Left lung (tissue), 10 donors: Measurements from ENCODE around the gene FCHSD2. TPM values are rescaled to one million over a fixed set of nuclear protein-coding genes. Genes with fewer than 3 reads are reported as not detected.
A peak's percentile ranks its signal among the peaks of the same experiment; 100 is the strongest.

ENCODE experiments used
- ATAC-seq: fragments of 200-7000 bp; cut with Tn5 transposase; one replicate; pipeline ENCODE4 v1.9.1; 2020; ENCODE audit warnings: moderate library complexity
- DNase-seq, 4 donors: peaks; one replicate each; pipeline ENCODE4 v3.0.0-alpha.2; 2013 to 2020
- H3K27ac ChIP-seq, 2 donors: fragments of 200-600 bp; sonication (generic) in 1 of 2; one replicate each; pipeline versions ENCODE4 v1.5.0 to v1.8.0; 2020 to 2021
- H3K27me3 ChIP-seq, 2 donors: fragments of 200-600 bp; sonication (generic) in 1 of 2; one replicate each; pipeline versions ENCODE4 v1.5.0 to v1.8.0; 2020 to 2021
- H3K36me3 ChIP-seq, 2 donors: fragments of 200-600 bp; sonication (generic) in 1 of 2; one replicate each; pipeline versions ENCODE4 v1.5.0 to v1.8.0; 2020 to 2021
- H3K4me1 ChIP-seq, 2 donors: fragments of 200-600 bp; one replicate each; pipeline ENCODE4 v1.8.0; 2021
- H3K4me3 ChIP-seq, 2 donors: fragments of 200-600 bp; sonication (generic) in 1 of 2; one replicate each; pipeline versions ENCODE4 v1.5.0 to v1.8.0; 2020 to 2021; ENCODE audit warnings: mild to moderate bottlenecking in 1 of 2
- H3K9me3 ChIP-seq, 2 donors: fragments of 200-600 bp; sonication (generic) in 1 of 2; one replicate each; pipeline versions ENCODE4 v1.5.0 to v1.8.0; 2020 to 2021
- intact Hi-C, 2 donors: fragments of 100-400 bp; cut with DNase I; formaldehyde crosslinking; loops; one replicate each; pipeline versions ENCODE4 v1.11.2 to v1.14.2; 2022
- polyA plus RNA-seq, 6 donors: library from polyadenylated mRNA; unstranded; fragments of 120-200 nt; gene quantifications; one replicate each; pipeline ENCODE4 v1.2.1, GENCODE V29; 2013; ENCODE audit not compliant: insufficient read length in 6 of 6
- total RNA-seq, 2 donors: library from RNA; stranded (reverse); fragmentation: NEBNext Ultra II Directional; extraction: Animal tissue kit (Norgen Biotek cat#: 25700); gene quantifications; one replicate each; pipeline ENCODE4 v1.2.1, GENCODE V29; 2021
- TF ChIP-seq, protein P1 (sequence below), 2 donors: fragments of 200-600 bp; sonication (generic) in 1 of 2; IDR thresholded peaks; one replicate each; pipeline versions ENCODE4 v1.5.0 to v1.8.0; 2021; ENCODE audit warnings: antibody characterized with exemption in 2 of 2
- donor health status: DM: no; HTN: yes; CAD: no.
- donor health status: DM: no; HTN: no; CAD: no.

Gene FCHSD2
- total and polyA plus RNA-seq, 8 donors: 46.2 to 58.2 (median 48.5) TPM

- intact Hi-C loops: loop anchor here (5.0 to 10.0 kb wide), 3 partner anchors 253 to 346 kb away; no protein-coding TSS in a partner anchor
- Histone ChIP-seq H3K27me3 (no peaks in the 10 kb centered on the region), H3K36me3 (no peaks in the 10 kb centered on the region), H3K4me3 (no peak overlapping the region), H3K9me3 (no peaks in the 10 kb centered on the region), H3K27ac (peak overlapping the region; percentile 19 to 58), H3K4me1 (peaks cover 7 to 27% of the 10 kb centered on the region in 2 donors)
- ATAC-seq (peak; percentile 97), DNase-seq (peak; percentile 79 to 93 (median 88))
- TF ChIP-seq, protein P1, sequence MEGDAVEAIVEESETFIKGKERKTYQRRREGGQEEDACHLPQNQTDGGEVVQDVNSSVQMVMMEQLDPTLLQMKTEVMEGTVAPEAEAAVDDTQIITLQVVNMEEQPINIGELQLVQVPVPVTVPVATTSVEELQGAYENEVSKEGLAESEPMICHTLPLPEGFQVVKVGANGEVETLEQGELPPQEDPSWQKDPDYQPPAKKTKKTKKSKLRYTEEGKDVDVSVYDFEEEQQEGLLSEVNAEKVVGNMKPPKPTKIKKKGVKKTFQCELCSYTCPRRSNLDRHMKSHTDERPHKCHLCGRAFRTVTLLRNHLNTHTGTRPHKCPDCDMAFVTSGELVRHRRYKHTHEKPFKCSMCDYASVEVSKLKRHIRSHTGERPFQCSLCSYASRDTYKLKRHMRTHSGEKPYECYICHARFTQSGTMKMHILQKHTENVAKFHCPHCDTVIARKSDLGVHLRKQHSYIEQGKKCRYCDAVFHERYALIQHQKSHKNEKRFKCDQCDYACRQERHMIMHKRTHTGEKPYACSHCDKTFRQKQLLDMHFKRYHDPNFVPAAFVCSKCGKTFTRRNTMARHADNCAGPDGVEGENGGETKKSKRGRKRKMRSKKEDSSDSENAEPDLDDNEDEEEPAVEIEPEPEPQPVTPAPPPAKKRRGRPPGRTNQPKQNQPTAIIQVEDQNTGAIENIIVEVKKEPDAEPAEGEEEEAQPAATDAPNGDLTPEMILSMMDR (IDR thresholded peaks at IDR 0.05): peak; percentile 68 to 80
Measured at GRCh38 chr11:73177778-73178539, 35.8 kb upstream of the FCHSD2 start.

- Histone ChIP-seq H3K36me3 (no peaks in the 10 kb centered on the region), H3K4me1 (peaks cover 7 to 27% of the 10 kb centered on the region in 2 donors), H3K27ac (peak overlapping the region; percentile 19 to 58), H3K9me3 (no peaks in the 10 kb centered on the region), H3K27me3 (no peaks in the 10 kb centered on the region), H3K4me3 (no peak overlapping the region)
- DNase-seq (peak in 1 of 4 donors; percentile 38), ATAC-seq (peak; percentile 38)
- TF ChIP-seq, protein P1 (IDR thresholded peaks at IDR 0.05): no peak
- intact Hi-C loops: loop anchor here (5.0 to 10.0 kb wide), 3 partner anchors 253 to 345 kb away; no protein-coding TSS in a partner anchor
Measured at GRCh38 chr11:73177380-73177777, 35.3 kb upstream of the FCHSD2 start.

DNA sequence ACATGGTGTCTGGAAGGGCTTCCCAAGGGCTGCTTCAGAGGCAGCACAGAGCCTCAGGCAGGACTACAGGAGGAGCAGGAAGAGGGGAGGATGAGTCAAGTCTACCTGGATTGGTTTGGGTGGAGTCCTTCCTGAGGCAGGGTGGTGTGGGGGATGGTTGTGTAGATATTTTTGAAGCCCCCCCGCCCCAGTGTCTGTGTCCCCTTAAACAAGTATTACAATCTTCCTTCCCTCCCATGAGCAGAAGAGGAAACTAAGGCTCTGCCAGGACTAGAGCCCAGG, 34.7 kb upstream of the FCHSD2 start:
- H3K27me3 ChIP-seq: no peaks in the 10 kb centered on the region
- H3K4me1 ChIP-seq: peaks cover 7 to 29% of the 10 kb centered on the region in 2 donors
- H3K9me3 ChIP-seq: no peaks in the 10 kb centered on the region
- no peak for ATAC-seq
- DNase-seq: peak in 1 of 4 donors; percentile 28
- TF ChIP-seq, protein P1 (IDR thresholded peaks at IDR 0.05): no peak
- peak overlapping the region in 1 of 2 donors; percentile 58 for H3K27ac ChIP-seq
- intact Hi-C loops: loop anchor here (5.0 to 10.0 kb wide), 3 partner anchors 252 to 345 kb away; no protein-coding TSS in a partner anchor
- H3K36me3 ChIP-seq: no peaks in the 10 kb centered on the region
- H3K4me3 ChIP-seq: no peak overlapping the region

- Histone ChIP-seq H3K4me3 (no peak overlapping the region), H3K27me3 (no peaks in the 10 kb centered on the region), H3K27ac (peak overlapping the region in 1 of 2 donors; percentile 58), H3K9me3 (no peaks in the 10 kb centered on the region), H3K36me3 (no peaks in the 10 kb centered on the region), H3K4me1 (peaks cover 7 to 30% of the 10 kb centered on the region in 2 donors)
- TF ChIP-seq, protein P1 (IDR thresholded peaks at IDR 0.05): no peak
- ATAC-seq (no peak), DNase-seq (peak in 1 of 4 donors; percentile 24)
- intact Hi-C loops: loop anchor here (5.0 to 10.0 kb wide), 3 partner anchors 252 to 344 kb away; no protein-coding TSS in a partner anchor
Measured at GRCh38 chr11:73176145-73176873, 34.2 kb upstream of the FCHSD2 start.
